Bronchial epithelial cell (primary cell): Measurements from ENCODE around the gene HOXD8. TPM values are rescaled to one million over a fixed set of nuclear protein-coding genes. Genes with fewer than 3 reads are reported as not detected.

Experiments used
- DNase-seq: peaks from one replicate; pipeline ENCODE4 v3.0.0-alpha.2; 2010; ENCODE audit warnings: low read depth
- FAIRE-seq: peaks from 2 replicates; lab custom pipeline; 2011; peaks lifted over from hg19 to GRCh38; lab: Jason Lieb, UNC
- H3K27me3 ChIP-seq: 2 replicates; pipeline ENCODE4 v1.5.1; 2011; ENCODE audit warnings: low read length; ENCODE audit not compliant: control insufficient read depth, insufficient read depth
- H3K36me3 ChIP-seq: 2 replicates; pipeline ENCODE4 v1.5.1; 2011; ENCODE audit warnings: low read length; ENCODE audit not compliant: control insufficient read depth, insufficient read depth
- H3K4me3 ChIP-seq: 2 replicates; pipeline ENCODE4 v1.5.1; 2011; ENCODE audit warnings: mild to moderate bottlenecking, low read depth, low read length, control low read depth
- CTCF ChIP-seq: IDR thresholded peaks from 2 replicates; pipeline ENCODE4 v1.5.1; 2011; ENCODE audit warnings: mild to moderate bottlenecking, moderate library complexity, low read length, control low read depth, inconsistent platforms; ENCODE audit not compliant: insufficient read depth, severe bottlenecking
- total RNA-seq: library from RNA; depleted of rRNA; stranded (reverse); fragments of >200 nt; gene quantifications from 2 replicates; pipeline ENCODE4 v1.2.1, GENCODE V29; 2014

Gene HOXD8
- total RNA-seq, 1 donor from 2014 or later = not detected

GRCh38 chr2:176169711-176170110, 40.2 kb downstream of the HOXD8 start:
- FAIRE-seq (no peak), DNase-seq (no peak)
- Histone ChIP-seq H3K27me3 (peaks cover 60% of the 10 kb centered on the region), H3K36me3 (no peaks in the 10 kb centered on the region), H3K4me3 (no peak overlapping the region)
- TF ChIP-seq CTCF = no peak

DNA sequence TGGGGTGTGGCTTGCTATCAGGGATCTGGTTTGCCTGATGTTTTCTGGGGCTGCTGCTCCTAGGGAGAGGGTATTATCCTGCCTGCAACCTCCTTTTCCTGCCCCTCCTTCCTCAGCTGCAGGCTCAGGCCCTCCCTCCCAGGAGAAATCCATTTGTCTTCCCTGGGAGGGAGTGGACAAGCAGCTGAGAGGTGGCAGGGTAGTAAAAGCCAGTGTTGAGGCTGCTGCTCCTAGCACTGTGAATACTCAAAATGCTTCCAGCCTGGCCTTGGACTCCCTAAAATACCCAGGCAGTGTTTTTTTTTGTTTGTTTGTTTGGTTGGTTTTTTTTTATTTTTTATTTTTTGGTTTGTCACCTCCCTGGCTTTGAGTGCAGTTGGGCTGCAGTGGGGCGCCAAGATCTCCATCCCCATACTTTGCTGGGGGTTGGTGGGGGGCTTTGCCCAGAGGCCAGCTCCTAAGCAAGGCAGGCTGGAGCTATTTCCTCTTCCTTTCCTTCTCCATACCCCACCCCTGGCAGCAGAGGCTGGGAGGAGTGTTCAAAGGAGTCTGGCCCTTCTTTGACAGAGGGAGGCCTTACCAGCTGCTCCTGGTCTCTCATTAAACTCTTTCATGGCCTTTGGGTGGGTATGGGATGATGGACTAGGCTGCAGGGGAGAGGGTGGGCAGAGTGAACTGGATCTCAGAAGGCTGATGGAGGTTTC, 41.2 kb downstream of the HOXD8 start:
- Histone ChIP-seq H3K27me3 (peaks cover 58% of the 10 kb centered on the region), H3K36me3 (no peaks in the 10 kb centered on the region), H3K4me3 (no peak overlapping the region)
- DNase-seq (no peak), FAIRE-seq (no peak)
- TF ChIP-seq CTCF = no peak

- no peak for TF ChIP-seq CTCF
- Histone ChIP-seq H3K27me3 (peaks cover 56% of the 10 kb centered on the region), H3K36me3 (no peaks in the 10 kb centered on the region), H3K4me3 (no peak overlapping the region)
- no peak for DNase-seq
- no peak for FAIRE-seq
These were observed 42.0 kb downstream of the HOXD8 start for GRCh38 chr2:176171351-176172006.

DNA sequence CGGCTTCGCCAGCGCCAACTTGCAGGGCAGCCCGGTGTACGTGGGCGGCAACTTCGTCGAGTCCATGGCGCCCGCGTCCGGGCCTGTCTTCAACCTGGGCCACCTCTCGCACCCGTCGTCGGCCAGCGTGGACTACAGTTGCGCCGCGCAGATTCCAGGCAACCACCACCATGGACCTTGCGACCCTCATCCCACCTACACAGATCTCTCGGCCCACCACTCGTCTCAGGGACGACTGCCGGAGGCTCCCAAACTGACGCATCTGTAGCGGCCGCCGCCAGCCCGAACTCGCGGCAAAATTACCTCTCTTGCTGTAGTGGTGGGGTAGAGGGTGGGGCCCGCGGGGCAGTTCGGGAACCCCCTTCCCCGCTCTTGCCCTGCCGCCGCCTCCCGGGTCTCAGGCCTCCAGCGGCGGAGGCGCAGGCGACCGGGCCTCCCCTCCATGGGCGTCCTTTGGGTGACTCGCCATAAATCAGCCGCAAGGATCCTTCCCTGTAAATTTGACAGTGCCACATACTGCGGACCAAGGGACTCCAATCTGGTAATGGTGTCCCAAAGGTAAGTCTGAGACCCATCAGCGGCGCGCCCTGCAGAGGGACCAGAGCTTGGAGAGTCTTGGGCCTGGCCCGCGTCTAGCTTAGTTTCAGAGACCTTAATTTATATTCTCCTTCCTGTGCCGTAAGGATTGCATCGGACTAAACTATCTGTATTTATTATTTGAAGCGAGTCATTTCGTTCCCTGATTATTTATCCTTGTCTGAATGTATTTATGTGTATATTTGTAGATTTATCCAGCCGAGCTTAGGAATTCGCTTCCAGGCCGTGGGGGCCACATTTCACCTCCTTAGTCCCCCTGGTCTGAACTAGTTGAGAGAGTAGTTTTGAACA, 42.7 kb downstream of the HOXD8 start:
- FAIRE-seq = no peak
- Histone ChIP-seq H3K27me3 (peaks cover 59% of the 10 kb centered on the region), H3K36me3 (no peaks in the 10 kb centered on the region), H3K4me3 (no peak overlapping the region)
- DNase-seq = no peak
- TF ChIP-seq CTCF = no peak

DNA sequence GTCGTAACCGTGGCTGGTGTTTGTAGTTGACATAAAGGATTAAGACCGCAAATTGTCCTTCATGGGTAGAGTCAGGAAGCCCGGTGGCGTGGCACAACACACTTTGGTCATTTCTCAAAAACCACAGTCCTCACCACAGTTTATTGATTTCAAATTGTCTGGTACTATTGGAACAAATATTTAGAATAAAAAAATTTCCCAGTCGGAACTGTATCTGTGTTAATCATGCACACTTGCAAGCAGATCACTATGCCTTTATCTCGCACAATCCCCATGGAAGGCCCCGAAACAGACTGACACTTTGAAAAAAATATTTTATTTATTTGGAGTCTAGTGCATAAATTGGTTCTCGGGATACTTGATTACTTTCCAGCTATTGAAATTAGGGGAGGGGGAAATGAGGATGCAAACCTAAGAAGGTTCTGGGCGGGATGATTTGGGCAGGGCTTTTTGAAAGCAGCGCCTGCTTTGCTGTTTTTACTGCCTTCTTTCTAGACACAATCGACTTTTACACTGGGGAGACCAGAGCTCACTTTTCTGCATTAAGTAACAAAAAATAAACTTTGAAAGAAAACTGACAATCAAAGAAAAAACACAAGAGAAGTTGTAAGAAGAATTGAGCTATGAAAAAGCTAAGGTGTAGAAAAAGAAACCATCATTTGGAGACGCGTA, 43.5 kb downstream of the HOXD8 start:
- TF ChIP-seq CTCF = no peak
- no peak for DNase-seq
- no peaks in the 10 kb centered on the region for H3K36me3 ChIP-seq
- no peak for FAIRE-seq
- no peak overlapping the region for H3K4me3 ChIP-seq
- peaks cover 63% of the 10 kb centered on the region for H3K27me3 ChIP-seq
